Loucy (cell line): ENCODE data around the gene CAV2.

Experiments used
- H2AFZ ChIP-seq: fragments of 200-600 bp; sonication (generic); 2 replicates; pipeline ENCODE4 v1.6.0; 2016; ENCODE audit warnings: antibody characterized with exemption, mild to moderate bottlenecking, low read length, moderate library complexity
- H3F3A ChIP-seq: fragments of 200-600 bp; 2 replicates; pipeline ENCODE4 v1.6.0; 2016; ENCODE audit warnings: antibody characterized with exemption, low read depth, mild to moderate bottlenecking
- H3K27me3 ChIP-seq: fragments of 200-600 bp; sonication (generic); 2 replicates; pipeline ENCODE4 v1.6.1; 2014; ENCODE audit warnings: low read length, mild to moderate bottlenecking; ENCODE audit not compliant: insufficient read depth, poor library complexity, severe bottlenecking
- H3K36me3 ChIP-seq: fragments of 200-600 bp; sonication (generic); 2 replicates; pipeline ENCODE4 v1.6.1; 2016; ENCODE audit warnings: low read length; ENCODE audit not compliant: insufficient read depth
- H3K4me1 ChIP-seq: fragments of 200-600 bp; sonication (generic); 2 replicates; pipeline ENCODE4 v1.5.1; 2014; ENCODE audit warnings: low read length, mild to moderate bottlenecking; ENCODE audit not compliant: insufficient read depth, poor library complexity, severe bottlenecking
- H3K4me2 ChIP-seq: fragments of 200-600 bp; sonication (generic); 2 replicates; pipeline ENCODE4 v1.6.0; 2014; ENCODE audit warnings: antibody characterized with exemption, low read length, low read depth, mild to moderate bottlenecking; ENCODE audit not compliant: poor library complexity, severe bottlenecking
- H3K4me3 ChIP-seq: fragments of 200-600 bp; sonication (generic); 2 replicates; pipeline ENCODE4 v1.5.1; 2014; ENCODE audit warnings: low read length, mild to moderate bottlenecking, mixed read lengths; ENCODE audit not compliant: poor library complexity, severe bottlenecking
- H3K79me2 ChIP-seq: fragments of 200-600 bp; sonication (generic); 2 replicates; pipeline ENCODE4 v1.6.1; 2014; ENCODE audit warnings: low read length; ENCODE audit not compliant: insufficient read depth
- H3K9ac ChIP-seq: fragments of 200-600 bp; sonication (generic); 2 replicates; pipeline ENCODE4 v1.6.0; 2014; ENCODE audit warnings: mild to moderate bottlenecking, low read depth, low read length, moderate library complexity; ENCODE audit not compliant: poor library complexity, severe bottlenecking
- H3K9me2 ChIP-seq: fragments of 200-600 bp; sonication (generic); replicated peaks from 2 replicates; pipeline ENCODE4 v1.6.1; 2016; ENCODE audit warnings: low read depth, low read length, mixed read lengths
- H3K9me3 ChIP-seq: fragments of 200-600 bp; sonication (generic); 2 replicates; pipeline ENCODE4 v1.6.1; 2014; ENCODE audit warnings: mild to moderate bottlenecking, antibody characterized with exemption, low read length, low read depth; ENCODE audit not compliant: insufficient read depth
- H4K20me1 ChIP-seq: fragments of 200-600 bp; sonication (generic); 2 replicates; pipeline ENCODE4 v1.6.0; 2014; ENCODE audit warnings: antibody characterized with exemption, low read length, mild to moderate bottlenecking; ENCODE audit not compliant: insufficient read depth, poor library complexity, severe bottlenecking
- CTCF ChIP-seq: fragments of 200-600 bp; sonication (generic); conservative IDR thresholded peaks from 2 replicates; pipeline ENCODE4 v1.5.1; 2014; ENCODE audit warnings: mild to moderate bottlenecking, antibody characterized with exemption, low read length
- EZH2phosphoT487 ChIP-seq: fragments of 200-600 bp; IDR thresholded peaks from 2 replicates; pipeline ENCODE4 v1.6.1; 2018; ENCODE audit warnings: antibody characterized with exemption, mild to moderate bottlenecking, moderate library complexity, borderline replicate concordance

CAV2 gene

GRCh38 chr7:116465125-116465524, 34.4 kb upstream of the CAV2 start:
- H3K4me2 ChIP-seq: no peak overlapping the region
- H3K27me3 ChIP-seq: no peaks in the 10 kb centered on the region
- H3K9me3 ChIP-seq: no peaks in the 10 kb centered on the region
- peaks cover 14% of the 10 kb centered on the region for H3K4me1 ChIP-seq
- H3K9me2 ChIP-seq: no peaks in the 10 kb centered on the region
- no peaks in the 10 kb centered on the region for H4K20me1 ChIP-seq
- H3K4me3 ChIP-seq: no peak overlapping the region
- H3K36me3 ChIP-seq: no peaks in the 10 kb centered on the region
- no peak overlapping the region for H3K9ac ChIP-seq
- H2AFZ ChIP-seq: no peak overlapping the region
- TF ChIP-seq CTCF (no peak), EZH2phosphoT487 (no peak)
- no peaks in the 10 kb centered on the region for H3F3A ChIP-seq
- H3K79me2 ChIP-seq: no peaks in the 10 kb centered on the region

GRCh38 chr7:116468534-116468933, 31.0 kb upstream of the CAV2 start:
- H3K4me2 ChIP-seq: no peak overlapping the region
- H3K9me3 ChIP-seq: no peaks in the 10 kb centered on the region
- no peaks in the 10 kb centered on the region for H3K79me2 ChIP-seq
- no peaks in the 10 kb centered on the region for H3K36me3 ChIP-seq
- no peak overlapping the region for H3K9ac ChIP-seq
- no peaks in the 10 kb centered on the region for H3K9me2 ChIP-seq
- no peak overlapping the region for H3K4me3 ChIP-seq
- no peaks in the 10 kb centered on the region for H4K20me1 ChIP-seq
- peaks cover 15% of the 10 kb centered on the region for H3K4me1 ChIP-seq
- no peaks in the 10 kb centered on the region for H3K27me3 ChIP-seq
- no peak for TF ChIP-seq EZH2phosphoT487
- TF ChIP-seq CTCF: no peak
- H2AFZ ChIP-seq: no peak overlapping the region
- no peaks in the 10 kb centered on the region for H3F3A ChIP-seq

- no peak overlapping the region for H3K4me2 ChIP-seq
- no peaks in the 10 kb centered on the region for H3K27me3 ChIP-seq
- H3K4me3 ChIP-seq: no peak overlapping the region
- H2AFZ ChIP-seq: no peak overlapping the region
- no peaks in the 10 kb centered on the region for H3K9me2 ChIP-seq
- no peaks in the 10 kb centered on the region for H3K79me2 ChIP-seq
- H3K4me1 ChIP-seq: peaks cover 8% of the 10 kb centered on the region
- peaks cover 5% of the 10 kb centered on the region; the same call in 1 of the 2 replicates for H3F3A ChIP-seq
- no peak overlapping the region for H3K9ac ChIP-seq
- H4K20me1 ChIP-seq: no peaks in the 10 kb centered on the region
- no peaks in the 10 kb centered on the region for H3K9me3 ChIP-seq
- no peaks in the 10 kb centered on the region for H3K36me3 ChIP-seq
- TF ChIP-seq EZH2phosphoT487 (no peak), CTCF (no peak)
These were observed 21.9 kb upstream of the CAV2 start for GRCh38 chr7:116477625-116478024.
